ENCODE results near the gene PPP1R18.
"Not testable (repeated sequence)": the region's sequence is repeated elsewhere in the genome, so short reads cannot be mapped to it uniquely, and the experiment has no call there.

The PPP1R18 gene

GRCh38 chr6:30666300-30666699 is 20.1 kb downstream of the PPP1R18 start:
- not testable (repeated sequence) for DNase-seq (ENCODE audit: low read depth, low spot score)

GRCh38 chr6:30664994-30665767 is 21.3 kb downstream of the PPP1R18 start:
- DNase-seq (ENCODE audit: low read depth, low spot score): no peak

GRCh38 chr6:30657922-30658321 is 28.5 kb downstream of the PPP1R18 start:
- DNase-seq (ENCODE audit: low read depth, low spot score): not testable (repeated sequence)

DNA sequence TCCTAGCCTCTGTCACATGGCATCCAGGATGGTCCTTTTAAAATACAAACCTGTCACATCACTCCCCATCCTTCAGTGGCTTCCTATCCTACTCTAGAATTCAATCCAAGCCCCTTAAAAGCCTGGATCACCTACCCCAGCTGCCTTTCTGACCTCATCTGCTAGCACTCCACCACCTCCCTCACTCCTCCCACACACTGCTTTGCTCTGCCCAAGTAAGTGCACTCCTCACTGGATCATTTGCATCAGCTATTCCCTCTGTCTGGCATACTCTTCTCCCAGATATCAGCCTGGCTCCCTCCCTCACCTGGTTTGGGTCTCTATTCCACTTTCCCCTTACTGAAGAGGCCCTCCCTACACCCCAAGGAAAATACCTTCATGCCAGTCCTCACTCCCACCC is 29.0 kb downstream of the PPP1R18 start:
- no peak for DNase-seq (ENCODE audit: low read depth, low spot score)

DNA sequence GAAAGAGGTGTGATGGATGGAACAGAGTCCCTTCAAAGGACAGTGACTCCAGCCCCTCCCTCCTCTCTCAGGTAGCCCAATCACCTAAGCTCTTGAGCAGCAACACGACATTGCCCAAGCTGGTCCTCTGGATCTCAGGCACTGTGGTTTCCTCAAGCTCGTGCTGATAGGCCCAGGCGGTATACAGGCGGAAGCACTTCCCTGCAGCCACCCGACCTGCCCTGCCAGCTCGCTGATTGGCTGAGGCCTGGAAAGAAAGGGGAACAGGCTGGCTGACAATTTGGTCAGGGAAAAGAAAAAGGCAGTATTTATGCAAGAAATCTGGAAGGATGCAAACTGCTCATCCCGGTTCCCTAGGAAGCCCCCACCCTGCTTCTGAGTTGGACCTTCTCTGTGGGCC is 29.9 kb downstream of the PPP1R18 start:
- DNase-seq (ENCODE audit: low read depth, low spot score): no peak

DNA sequence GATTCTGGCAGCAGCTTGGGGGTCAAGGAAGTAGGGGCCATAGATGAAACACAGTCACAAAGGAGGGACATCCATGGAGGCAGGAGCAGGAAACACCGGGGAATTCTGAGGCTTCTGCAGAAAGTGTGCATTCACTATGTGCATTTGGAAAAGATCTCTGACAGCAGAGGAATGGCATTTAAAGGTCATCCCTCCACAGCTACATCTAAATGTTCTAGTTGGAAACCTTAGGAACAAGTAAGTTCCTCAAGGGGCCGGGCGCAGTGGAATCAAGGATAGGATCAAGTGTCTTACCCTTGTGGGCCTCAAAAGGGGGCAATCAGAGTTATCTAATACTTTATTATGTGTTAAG is 30.7 kb downstream of the PPP1R18 start:
- no peak for DNase-seq (ENCODE audit: low read depth, low spot score)

GRCh38 chr6:30654798-30655742 is 31.4 kb downstream of the PPP1R18 start:
- DNase-seq (ENCODE audit: low read depth, low spot score): no peak

DNA sequence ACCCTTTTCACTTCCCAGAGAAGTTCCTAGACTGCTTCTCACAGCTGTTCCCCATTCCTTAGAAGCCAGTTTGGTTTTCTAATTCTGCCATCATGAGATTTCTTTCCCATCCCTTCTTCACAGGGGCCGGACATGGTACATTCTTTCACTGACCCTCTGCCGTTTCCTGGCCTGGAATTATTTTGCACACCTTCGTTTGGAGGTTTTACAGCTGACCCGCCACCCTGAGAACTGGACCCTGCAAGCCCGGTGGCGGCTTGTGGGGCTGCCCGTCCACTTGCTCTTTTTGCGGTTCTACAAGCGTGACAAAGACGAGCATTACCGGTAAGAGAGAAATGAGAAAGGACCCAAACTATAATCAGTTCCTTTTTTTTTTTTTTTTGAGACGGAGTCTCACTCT is 35.3 kb downstream of the PPP1R18 start:
- DNase-seq (ENCODE audit: low read depth, low spot score): no peak

GRCh38 chr6:30647242-30648116 is 39.0 kb downstream of the PPP1R18 start:
- no peak for DNase-seq (ENCODE audit: low read depth, low spot score)

DNA sequence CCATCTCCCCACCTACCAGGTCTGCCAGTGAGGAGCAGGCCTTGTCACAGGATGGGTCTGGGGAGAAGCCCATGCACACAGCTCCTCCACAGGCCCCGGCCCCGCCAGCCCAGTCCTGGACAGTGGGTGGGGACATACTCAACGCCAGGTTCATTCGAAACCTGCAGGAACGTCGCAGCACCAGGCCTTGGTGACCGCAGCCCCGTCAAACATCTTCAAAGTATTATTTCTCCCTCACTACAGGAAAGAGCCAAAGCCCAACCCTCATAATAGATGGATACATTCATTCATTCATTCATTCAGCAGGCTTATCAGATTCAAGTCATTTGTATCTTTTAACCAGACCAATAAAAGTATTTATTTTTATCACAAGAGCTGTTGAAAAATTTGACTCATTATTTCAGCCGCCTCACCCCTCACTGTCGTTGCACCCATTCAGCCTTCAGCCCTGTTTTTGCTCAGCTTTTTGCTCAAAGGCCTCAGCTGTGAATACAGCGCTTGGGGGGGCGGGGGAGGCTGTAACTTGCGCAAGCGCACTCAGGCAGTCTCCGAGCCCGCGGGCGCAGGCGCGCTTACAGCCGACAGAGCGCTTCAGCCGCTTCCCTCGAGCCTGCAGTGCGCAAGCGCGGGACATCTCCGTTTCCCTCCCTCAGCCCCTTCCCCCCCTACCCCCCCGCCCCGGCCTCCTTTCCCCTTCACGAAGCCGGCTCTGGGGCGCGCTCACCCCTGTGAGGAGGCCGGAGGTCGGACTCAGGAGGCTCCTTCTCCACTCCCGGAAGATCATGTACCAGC is 39.8 kb downstream of the PPP1R18 start, which contains the start of gene C6orf136:
Gene C6orf136, plus strand, starts transcription at position 684 of the 792 bp plus-strand sequence. Its CDS starts 99 bp downstream, at position 783.
- peak; percentile 80 for DNase-seq (ENCODE audit: low read depth, low spot score)

- no peak for DNase-seq (ENCODE audit: low read depth, low spot score)
Observed at GRCh38 chr6:30645989-30646388, 40.5 kb downstream of the PPP1R18 start.

DNA sequence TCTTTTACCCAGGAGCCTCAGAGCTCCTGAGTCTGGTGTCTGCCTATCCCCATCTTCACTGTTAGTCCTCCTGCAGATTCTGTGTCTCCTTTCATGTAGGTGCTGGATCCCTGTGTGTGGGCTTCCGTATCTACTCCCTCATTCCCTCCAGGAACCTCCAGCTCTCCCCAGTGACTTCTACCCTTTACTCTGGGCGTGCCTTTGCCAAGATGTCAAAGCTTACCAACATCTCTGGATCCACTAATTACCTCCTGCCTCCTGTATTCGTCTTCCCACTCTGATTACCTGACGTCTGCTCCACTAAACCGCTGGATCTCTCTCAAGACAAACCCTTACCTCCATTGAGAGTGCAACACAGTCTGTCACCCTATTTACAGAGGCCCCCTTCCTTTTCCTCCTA is 41.7 kb downstream of the PPP1R18 start:
- no peak for DNase-seq (ENCODE audit: low read depth, low spot score)

GRCh38 chr6:30643656-30644055 is 42.8 kb downstream of the PPP1R18 start:
- DNase-seq (ENCODE audit: low read depth, low spot score): no peak

- DNase-seq (ENCODE audit: low read depth, low spot score): no peak
Observed at GRCh38 chr6:30641048-30641447, 45.4 kb downstream of the PPP1R18 start.

DNA sequence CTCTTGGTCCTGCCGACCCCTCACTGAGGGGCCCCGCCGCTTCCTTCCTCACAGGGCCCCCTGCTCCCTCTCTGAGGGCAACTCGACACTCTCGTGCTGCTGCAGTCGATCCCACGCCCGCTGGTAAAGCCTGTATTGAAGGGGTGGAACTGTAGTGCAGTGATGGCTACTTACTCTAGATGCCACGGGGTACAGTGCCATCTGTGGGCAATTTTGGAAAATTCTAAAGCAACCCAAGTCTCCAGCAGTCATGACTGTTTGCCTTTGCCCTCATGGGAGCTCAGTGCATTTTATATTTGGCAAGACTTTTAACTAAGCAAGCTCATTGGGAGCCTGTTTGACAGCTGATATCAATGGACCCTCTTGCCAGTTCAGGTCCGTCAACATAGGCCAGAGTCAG is 46.0 kb downstream of the PPP1R18 start:
- no peak for DNase-seq (ENCODE audit: low read depth, low spot score)

DNA sequence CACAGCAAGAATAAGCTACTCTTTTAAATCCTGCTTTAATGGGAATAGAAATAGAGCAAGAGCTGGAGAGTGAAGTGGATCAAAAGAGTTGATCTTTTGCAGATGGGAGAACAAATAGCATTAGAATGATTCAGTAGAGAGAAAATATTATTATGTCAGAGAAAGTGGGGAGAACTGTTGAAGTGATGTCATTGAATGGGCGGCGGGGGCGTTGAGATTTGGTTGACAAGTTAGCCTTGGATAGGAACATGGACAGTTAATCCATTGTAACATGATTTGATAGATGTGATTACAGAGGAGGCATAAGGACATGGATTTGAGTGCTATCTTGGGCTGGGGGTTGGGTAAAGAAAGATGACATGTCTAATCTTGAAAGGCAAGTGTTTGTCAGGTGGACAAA is 50.6 kb downstream of the PPP1R18 start:
- no peak for DNase-seq (ENCODE audit: low read depth, low spot score)

GRCh38 chr6:30626484-30627366 is 59.7 kb downstream of the PPP1R18 start, which contains the start of gene ATAT1:
Gene ATAT1, plus strand, starts transcription at chr6:30626874.
- no peak for DNase-seq (ENCODE audit: low read depth, low spot score)

All from smooth muscle cell of the brain vasculature (primary cell).